Endothelial cell (in vitro differentiated cells): ENCODE data around the gene VWF. TPM values are rescaled to one million over a fixed set of nuclear protein-coding genes. Genes with fewer than 3 reads are reported as not detected.

ENCODE experiments used
- DNase-seq: peaks from one replicate; pipeline ENCODE4 v3.0.0; 2021; ENCODE audit warnings: low spot score
- H3K27ac Mint-ChIP-seq: one replicate; pipeline ENCODE4 v1.8.0; 2021; ENCODE audit warnings: mixed read lengths, inconsistent platforms; ENCODE audit not compliant: unreplicated experiment
- H3K27me3 Mint-ChIP-seq: one replicate; pipeline ENCODE4 v1.8.0; 2021; ENCODE audit warnings: mild to moderate bottlenecking, moderate library complexity, mixed read lengths, inconsistent platforms; ENCODE audit not compliant: unreplicated experiment
- H3K36me3 Mint-ChIP-seq: one replicate; pipeline ENCODE4 v1.8.0; 2021; ENCODE audit warnings: mild to moderate bottlenecking, low read depth, mixed read lengths, inconsistent platforms; ENCODE audit not compliant: unreplicated experiment
- H3K4me1 Mint-ChIP-seq: one replicate; pipeline ENCODE4 v1.8.0; 2021; ENCODE audit warnings: mild to moderate bottlenecking, mixed read lengths, inconsistent platforms; ENCODE audit not compliant: unreplicated experiment
- H3K4me3 Mint-ChIP-seq: one replicate; pipeline ENCODE4 v1.8.0; 2021; ENCODE audit warnings: mild to moderate bottlenecking, mixed read lengths, inconsistent platforms; ENCODE audit not compliant: unreplicated experiment
- H3K9me3 Mint-ChIP-seq: one replicate; pipeline ENCODE4 v1.8.0; 2021; ENCODE audit warnings: mixed read lengths, inconsistent platforms; ENCODE audit not compliant: unreplicated experiment
- CTCF ChIP-seq: fragments of 200-600 bp; sonication (generic); IDR thresholded peaks from one replicate; pipeline ENCODE4 v1.5.0; 2021; ENCODE audit warnings: antibody characterized with exemption; ENCODE audit not compliant: unreplicated experiment
- total RNA-seq: library from RNA; stranded (reverse); fragmentation: NEBNext Ultra II Directional; extraction: Animal tissue kit (Norgen Biotek cat#: 25700); gene quantifications from one replicate; pipeline ENCODE4 v1.2.1, GENCODE V29; 2021; ENCODE audit not compliant: unreplicated experiment

VWF gene
- total RNA-seq, 1 donor from 2014 or later = 56.0 TPM

GRCh38 chr12:6167327-6168280 lies 43.1 kb upstream of the VWF start:
- no peak for TF ChIP-seq CTCF
- Mint-ChIP-seq H3K4me1 (no peaks in the 10 kb centered on the region), H3K27ac (no peak overlapping the region), H3K36me3 (no peaks in the 10 kb centered on the region), H3K9me3 (no peaks in the 10 kb centered on the region), H3K4me3 (no peak overlapping the region), H3K27me3 (peaks cover 6% of the 10 kb centered on the region)
- DNase-seq = no peak

GRCh38 chr12:6166808-6167207 lies 42.3 kb upstream of the VWF start:
- no peaks in the 10 kb centered on the region for H3K4me1 Mint-ChIP-seq
- H3K27me3 Mint-ChIP-seq = peaks cover 6% of the 10 kb centered on the region
- H3K9me3 Mint-ChIP-seq = no peaks in the 10 kb centered on the region
- H3K4me3 Mint-ChIP-seq = no peak overlapping the region
- no peaks in the 10 kb centered on the region for H3K36me3 Mint-ChIP-seq
- DNase-seq = no peak
- no peak for TF ChIP-seq CTCF
- H3K27ac Mint-ChIP-seq = no peak overlapping the region

GRCh38 chr12:6165395-6165794 lies 40.9 kb upstream of the VWF start:
- Mint-ChIP-seq H3K27ac (no peak overlapping the region), H3K36me3 (no peaks in the 10 kb centered on the region)
- DNase-seq = no peak

GRCh38 chr12:6163416-6164060 lies 39.1 kb upstream of the VWF start:
- Mint-ChIP-seq H3K27ac (no peak overlapping the region), H3K9me3 (no peaks in the 10 kb centered on the region), H3K4me1 (peaks cover 10% of the 10 kb centered on the region), H3K36me3 (peaks cover 4% of the 10 kb centered on the region), H3K4me3 (no peak overlapping the region), H3K27me3 (peaks cover 10% of the 10 kb centered on the region)
- no peak for DNase-seq
- no peak for TF ChIP-seq CTCF

More at GRCh38 chr12:6165395-6165794, 40.9 kb upstream of the VWF start:
- H3K4me1 Mint-ChIP-seq = peaks cover 4% of the 10 kb centered on the region
- H3K4me3 Mint-ChIP-seq = no peak overlapping the region
- TF ChIP-seq CTCF = no peak
- H3K9me3 Mint-ChIP-seq = no peaks in the 10 kb centered on the region
- H3K27me3 Mint-ChIP-seq = peaks cover 8% of the 10 kb centered on the region
